K562 (cell line): ENCODE data around the gene PACS1. TPM values are rescaled to one million over a fixed set of nuclear protein-coding genes. Genes with fewer than 3 reads are reported as not detected.
A peak's percentile ranks its signal among the peaks of the same experiment; 100 is the strongest.

Source experiments
- CTCF ChIP-seq, 3 experiments: IDR thresholded peaks in 2 of 3; conservative IDR thresholded peaks in 1 of 3; 2 replicates each; pipeline ENCODE4 v1.5.1; 2011 to 2012; ENCODE audit warnings: low read length in 3 of 3, mild to moderate bottlenecking in 3 of 3, control low read depth in 2 of 3, improper control_type of control experiment in 1 of 3, inconsistent platforms in 1 of 3, low read depth in 1 of 3, mixed read lengths in 1 of 3, moderate library complexity in 1 of 3; ENCODE audit not compliant: insufficient read depth in 2 of 3
- ESRRA ChIP-seq: fragments of 450-650 bp; IDR thresholded peaks from 2 replicates; pipeline ENCODE4 v1.6.1; 2014; ENCODE audit warnings: low read depth, mild to moderate bottlenecking, moderate library complexity, borderline replicate concordance
- EZH2 ChIP-seq: IDR thresholded peaks from 2 replicates; pipeline ENCODE4 v1.6.1; 2012; ENCODE audit warnings: low read depth, mild to moderate bottlenecking, inconsistent platforms, low read length, borderline replicate concordance
- FOXM1 ChIP-seq, 2 experiments: fragments of 450-650 bp in 1 of 2; sonication (generic) in 1 of 2; formaldehyde crosslinking in 1 of 2; IDR thresholded peaks; 2 replicates each; pipeline versions ENCODE4 v1.6.1 to v1.9.0; 2017 to 2022; ENCODE audit warnings: low read depth in 2 of 2, mild to moderate bottlenecking in 2 of 2, missing genetic modification reagents in 1 of 2, moderate library complexity in 1 of 2
- HMG20A ChIP-seq: fragments of 450-650 bp; formaldehyde crosslinking; conservative IDR thresholded peaks from 2 replicates; pipeline ENCODE4 v1.4.0; 2020; ENCODE audit warnings: mild to moderate bottlenecking, mixed read lengths
- KHSRP ChIP-seq: fragments of 450-650 bp; IDR thresholded peaks from 2 replicates; pipeline ENCODE4 v1.6.1; 2017
- LCOR ChIP-seq: sonication (generic); formaldehyde crosslinking; IDR thresholded peaks from 2 replicates; pipeline ENCODE4 v1.8.0; 2022; ENCODE audit warnings: mild to moderate bottlenecking, missing genetic modification reagents
- NR2F6 ChIP-seq: fragments of 450-650 bp; formaldehyde crosslinking; IDR thresholded peaks from 2 replicates; pipeline ENCODE4 v1.4.0; 2020; ENCODE audit warnings: mild to moderate bottlenecking
- PTBP1 ChIP-seq: fragments of 200-400 bp; formaldehyde crosslinking; IDR thresholded peaks from 2 replicates; pipeline ENCODE4 v1.6.1; 2017; ENCODE audit warnings: low read depth, low read length
- RNF219 ChIP-seq: fragments of 250-450 bp; sonication (Bioruptor Pico); IDR thresholded peaks from 2 replicates; pipeline ENCODE4 v1.5.0; 2022; ENCODE audit warnings: mild to moderate bottlenecking
- SLC30A9 ChIP-seq: fragments of 250-450 bp; sonication (Bioruptor Pico); IDR thresholded peaks from 2 replicates; pipeline ENCODE4 v1.8.0; 2022; ENCODE audit warnings: mild to moderate bottlenecking, moderate library complexity
- SMARCA4 ChIP-seq: fragments of 450-650 bp; IDR thresholded peaks from 2 replicates; pipeline ENCODE4 v1.6.1; 2016
- SRSF7 ChIP-seq: fragments of 200-400 bp; formaldehyde crosslinking; optimal IDR thresholded peaks from 2 replicates; pipeline ENCODE3; 2017; ENCODE audit warnings: mild to moderate bottlenecking, low read depth, low read length
- TCF7L2 ChIP-seq: fragments of 150-350 bp; IDR thresholded peaks from 2 replicates; pipeline ENCODE4 v1.6.1; 2016; ENCODE audit warnings: low read depth, mild to moderate bottlenecking, low read length, moderate library complexity
- XRCC4 ChIP-seq: IDR thresholded peaks from one replicate; pipeline ENCODE4 v1.6.1; 2011; ENCODE audit not compliant: insufficient read depth, insufficient read length; ENCODE audit errors: extremely low read depth
- ZBTB9 ChIP-seq: fragments of 450-650 bp; formaldehyde crosslinking; IDR thresholded peaks from 2 replicates; pipeline ENCODE4 v1.4.0; 2020; ENCODE audit warnings: mild to moderate bottlenecking, moderate library complexity
- ZNF146 ChIP-seq: IDR thresholded peaks from one replicate; pipeline ENCODE4 v1.6.1; 2018; ENCODE audit warnings: missing compliant biosample characterization; ENCODE audit not compliant: unreplicated experiment
- ZNF384 ChIP-seq: IDR thresholded peaks from 2 replicates; pipeline ENCODE4 v1.6.1; 2012; ENCODE audit warnings: low read depth, low read length, improper control_type of control experiment
- ZNF445 ChIP-seq: fragments of 250-450 bp; sonication (Bioruptor Pico); IDR thresholded peaks from 2 replicates; pipeline ENCODE4 v1.4.0; 2020; ENCODE audit warnings: low read depth, mild to moderate bottlenecking, moderate library complexity
- ZNF583 ChIP-seq: fragments of 250-450 bp; sonication (Bioruptor Pico); IDR thresholded peaks from 2 replicates; pipeline ENCODE4 v1.4.0; 2020
- ZNF76 ChIP-seq: fragments of 250-450 bp; sonication (Bioruptor Pico); IDR thresholded peaks from 2 replicates; pipeline ENCODE4 v1.4.0; 2020; ENCODE audit warnings: mild to moderate bottlenecking, moderate library complexity, borderline replicate concordance
- polyA plus RNA-seq, 8 experiments: library from polyadenylated mRNA; depleted of rRNA in 4 of 8; stranded (reverse) in 5 of 8; unstranded in 3 of 8; fragments of >200 nt; fragmentation: Nextera tagmentation in 2 of 8; fragmentation: Illumina TruSeq in 1 of 8; extraction: Ambion mirVana in 2 of 8; extraction: Trizol in 1 of 8; gene quantifications; 2 replicates each; pipeline versions ENCODE4 v1.2.1 to v1.2.3, GENCODE V29; 2011 to 2014; ENCODE audit warnings: inconsistent platforms in 1 of 8, missing spikeins in 1 of 8
- total RNA-seq, 7 experiments: library from RNA; depleted of rRNA in 6 of 7; stranded (reverse); fragments of >200 nt in 6 of 7; fragmentation: Illumina TruSeq in 2 of 7; extraction: Trizol in 2 of 7; gene quantifications; 2 replicates each; pipeline versions ENCODE4 v1.2.1 to v1.2.3, GENCODE V29; 2011 to 2021; ENCODE audit warnings: low replicate concordance in 1 of 7
- TF ChIP-seq, protein P1 (sequence below): IDR thresholded peaks from 2 replicates; pipeline ENCODE4 v1.6.1; 2016; ENCODE audit warnings: missing genetic modification characterization, missing compliant biosample characterization

The PACS1 gene
- total and polyA plus RNA-seq, 9 of the 15 experiments (the other 6 are each of a cell fraction or from before 2014, with no cell fraction given) = 0.34 to 28.1 (median 8.5) TPM

GRCh38 chr11:66267379-66268243 is 197.5 kb downstream of the PACS1 start (continued):
- no peak for TF ChIP-seq ZNF445
- TF ChIP-seq PTBP1 = no peak
- no peak for TF ChIP-seq NR2F6
- peak; percentile 85 for TF ChIP-seq ESRRA
- no peak for TF ChIP-seq SLC30A9 (CRISPR knock-in tag)
- no peak for TF ChIP-seq ZNF146 (CRISPR knock-in tag)
- no peak for TF ChIP-seq LCOR (CRISPR knock-in tag)
- no peak for TF ChIP-seq ZNF76
- no peak for TF ChIP-seq FOXM1 (IDR thresholded peaks at IDR 0.05; ENCODE audit: low read depth)
- TF ChIP-seq FOXM1 (CRISPR knock-in tag; IDR thresholded peaks at IDR 0.05; ENCODE audit: low read depth) = no peak
- TF ChIP-seq CTCF (IDR thresholded peaks at IDR 0.05 in 2 of 3, conservative IDR thresholded peaks at IDR 0.05 in 1 of 3; ENCODE audit: insufficient read depth in 2 of 3, low read depth in 1 of 3, low read length in 3 of 3) = peak in 1 of 3 experiments; percentile 12; a peak in 2 of 6 replicates
- 0 out of 2 replicates have a peak, but pooled peaks have one; percentile 17 for TF ChIP-seq ZNF384
- TF ChIP-seq XRCC4 = no peak
- TF ChIP-seq KHSRP = no peak
- TF ChIP-seq ZNF583 (CRISPR knock-in tag) = no peak
- no peak for TF ChIP-seq RNF219 (CRISPR knock-in tag)
- TF ChIP-seq SMARCA4 = no peak; the same call in 1 of the 2 replicates
- TF ChIP-seq, protein P1, sequence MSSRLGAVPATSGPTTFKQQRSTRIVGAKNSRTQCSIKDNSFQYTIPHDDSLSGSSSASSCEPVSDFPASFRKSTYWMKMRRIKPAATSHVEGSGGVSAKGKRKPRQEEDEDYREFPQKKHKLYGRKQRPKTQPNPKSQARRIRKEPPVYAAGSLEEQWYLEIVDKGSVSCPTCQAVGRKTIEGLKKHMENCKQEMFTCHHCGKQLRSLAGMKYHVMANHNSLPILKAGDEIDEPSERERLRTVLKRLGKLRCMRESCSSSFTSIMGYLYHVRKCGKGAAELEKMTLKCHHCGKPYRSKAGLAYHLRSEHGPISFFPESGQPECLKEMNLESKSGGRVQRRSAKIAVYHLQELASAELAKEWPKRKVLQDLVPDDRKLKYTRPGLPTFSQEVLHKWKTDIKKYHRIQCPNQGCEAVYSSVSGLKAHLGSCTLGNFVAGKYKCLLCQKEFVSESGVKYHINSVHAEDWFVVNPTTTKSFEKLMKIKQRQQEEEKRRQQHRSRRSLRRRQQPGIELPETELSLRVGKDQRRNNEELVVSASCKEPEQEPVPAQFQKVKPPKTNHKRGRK (tag) = no peak
- TF ChIP-seq SRSF7 = no peak
- TF ChIP-seq HMG20A (CRISPR knock-in tag) = no peak
- TF ChIP-seq EZH2 = no peak
- no peak for TF ChIP-seq ZBTB9 (CRISPR knock-in tag)
- TF ChIP-seq TCF7L2 = peak; percentile 86
